HG02759 (cell line): Measurements from ENCODE around the gene KCNC3.

ENCODE experiments used
- ATAC-seq: cut with Tn5 transposase; IDR thresholded peaks from one replicate; pipeline ENCODE4 v1.9.1; 2021; ENCODE audit warnings: mild to moderate bottlenecking, moderate library complexity; ENCODE audit not compliant: unreplicated experiment

Gene KCNC3

GRCh38 chr19:50312967-50313811 lies 16.0 kb downstream of the KCNC3 start:
- ATAC-seq = no peak

GRCh38 chr19:50311723-50312635 lies 17.2 kb downstream of the KCNC3 start:
- ATAC-seq = no peak

GRCh38 chr19:50310759-50311465 lies 18.3 kb downstream of the KCNC3 start:
- ATAC-seq = no peak

- no peak for ATAC-seq
Observed at GRCh38 chr19:50309396-50310125, 19.6 kb downstream of the KCNC3 start.

GRCh38 chr19:50308991-50309390 lies 20.2 kb downstream of the KCNC3 start:
- no peak for ATAC-seq

GRCh38 chr19:50303558-50303957 lies 25.6 kb downstream of the KCNC3 start:
- no peak for ATAC-seq

GRCh38 chr19:50301607-50301971 lies 27.6 kb downstream of the KCNC3 start:
- ATAC-seq = no peak

GRCh38 chr19:50300814-50301606 lies 28.2 kb downstream of the KCNC3 start:
- ATAC-seq = no peak

GRCh38 chr19:50300051-50300450 lies 29.1 kb downstream of the KCNC3 start:
- ATAC-seq = no peak

GRCh38 chr19:50293263-50294004 lies 35.7 kb downstream of the KCNC3 start:
- ATAC-seq = no peak

- no peak for ATAC-seq
Observed at GRCh38 chr19:50292216-50292827, 36.9 kb downstream of the KCNC3 start.

GRCh38 chr19:50290775-50291174 lies 38.4 kb downstream of the KCNC3 start:
- ATAC-seq = no peak

- ATAC-seq = no peak
Observed at GRCh38 chr19:50290011-50290410, 39.2 kb downstream of the KCNC3 start.

- no peak for ATAC-seq
Observed at GRCh38 chr19:50288954-50289353, 40.2 kb downstream of the KCNC3 start.

- ATAC-seq = no peak
Observed at GRCh38 chr19:50287331-50287730, 41.8 kb downstream of the KCNC3 start.

GRCh38 chr19:50286443-50286842 lies 42.7 kb downstream of the KCNC3 start:
- no peak for ATAC-seq

GRCh38 chr19:50285833-50286232 lies 43.3 kb downstream of the KCNC3 start:
- no peak for ATAC-seq

- no peak for ATAC-seq
Observed at GRCh38 chr19:50281491-50281890, 47.7 kb downstream of the KCNC3 start.

- ATAC-seq = no peak
Observed at GRCh38 chr19:50280983-50281382, 48.2 kb downstream of the KCNC3 start.
